ENCODE results near the gene PHF12. TPM values are rescaled to one million over a fixed set of nuclear protein-coding genes. Genes with fewer than 3 reads are reported as not detected.

PHF12 gene
- total and polyA plus RNA-seq, 2 of the 13 experiments (the other 11 are each of a cell fraction or from before 2014, with no cell fraction given), result 9.8 to 17.1 TPM

DNA sequence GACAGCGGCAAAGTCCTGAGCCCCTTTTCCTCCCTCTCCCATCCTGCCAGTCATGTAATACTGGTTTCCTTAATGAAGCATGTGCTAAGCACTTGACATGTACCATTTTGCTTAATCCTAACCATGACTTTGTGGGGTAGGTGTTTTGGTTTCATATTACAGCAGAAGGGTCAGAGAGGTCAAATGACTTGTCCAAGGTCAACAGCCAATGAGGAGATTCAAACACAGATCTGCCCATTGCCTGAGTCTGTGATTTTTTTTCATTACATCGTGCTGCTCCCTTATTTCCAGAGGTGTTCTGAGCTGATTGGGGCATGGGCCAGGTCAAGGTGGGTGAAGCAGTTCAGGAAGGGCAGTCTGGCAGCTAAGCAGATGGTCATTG lies 17.6 kb upstream of the PHF12 start (continued):
- no peak for TF ChIP-seq NFAT5 (CRISPR knock-in tag; IDR thresholded peaks at IDR 0.05)
- TF ChIP-seq SRSF9 (IDR thresholded peaks at IDR 0.05; ENCODE audit: borderline replicate concordance, insufficient read depth, low read depth, low read length, poor library complexity, severe bottlenecking), result no peak
- no peak for TF ChIP-seq IRF2 (CRISPR knock-in tag; IDR thresholded peaks at IDR 0.05)
- no peak for TF ChIP-seq ZNF207 (IDR thresholded peaks at IDR 0.05; ENCODE audit: borderline replicate concordance)
- peak; percentile 46; the same call in 1 of the 2 replicates for TF ChIP-seq RARA (CRISPR knock-in tag; IDR thresholded peaks at IDR 0.05)
- no peak for TF ChIP-seq HIVEP1 (CRISPR knock-in tag; IDR thresholded peaks at IDR 0.05)
- TF ChIP-seq PBX3 (CRISPR knock-in tag; IDR thresholded peaks at IDR 0.05; ENCODE audit: borderline replicate concordance), result no peak
- TF ChIP-seq ZNF460 (CRISPR knock-in tag; IDR thresholded peaks at IDR 0.05; ENCODE audit: borderline replicate concordance), result no peak
- no peak for TF ChIP-seq ZNF570 (CRISPR knock-in tag; IDR thresholded peaks at IDR 0.05; ENCODE audit: borderline replicate concordance)
- no peak for TF ChIP-seq ZNF710 (CRISPR knock-in tag; IDR thresholded peaks at IDR 0.05; ENCODE audit: borderline replicate concordance)
- no peak for TF ChIP-seq HNRNPH1 (optimal IDR thresholded peaks at IDR 0.05; ENCODE audit: low read depth, low read length)
- no peak for TF ChIP-seq ELF3 (CRISPR knock-in tag; IDR thresholded peaks at IDR 0.05)
- no peak for TF ChIP-seq ZNF609 (CRISPR knock-in tag; IDR thresholded peaks at IDR 0.05; ENCODE audit: borderline replicate concordance)
- TF ChIP-seq ZNF263 (CRISPR knock-in tag; IDR thresholded peaks at IDR 0.05), result no peak
- no peak for TF ChIP-seq ZNF451 (CRISPR knock-in tag; IDR thresholded peaks at IDR 0.05)
- TF ChIP-seq ZNF660 (CRISPR knock-in tag; IDR thresholded peaks at IDR 0.05; ENCODE audit: borderline replicate concordance, low read depth), result no peak
- no peak for TF ChIP-seq ZKSCAN5 (CRISPR knock-in tag; IDR thresholded peaks at IDR 0.05)
